HepG2 (cell line): ENCODE data around the gene ZNF148. TPM values are rescaled to one million over a fixed set of nuclear protein-coding genes. Genes with fewer than 3 reads are reported as not detected.

Experiments
- CENPX ChIP-seq: sonication (generic); formaldehyde crosslinking; IDR thresholded peaks from 2 replicates; pipeline ENCODE4 v1.9.0; 2021; ENCODE audit warnings: mild to moderate bottlenecking, missing genetic modification reagents, moderate library complexity
- E2F5 ChIP-seq: sonication (generic); formaldehyde crosslinking; conservative IDR thresholded peaks from 2 replicates; pipeline ENCODE4 v1.4.0; 2020; ENCODE audit warnings: missing genetic modification reagents
- HCFC1 ChIP-seq: fragments of 150-350 bp; IDR thresholded peaks from 2 replicates; pipeline ENCODE4 v1.6.1; 2014; ENCODE audit warnings: low read depth, low read length
- HMGXB3 ChIP-seq: sonication (generic); formaldehyde crosslinking; IDR thresholded peaks from 2 replicates; pipeline ENCODE4 v1.4.0; 2020; ENCODE audit warnings: missing genetic modification reagents, borderline replicate concordance
- HOXD1 ChIP-seq: sonication (generic); formaldehyde crosslinking; IDR thresholded peaks from 2 replicates; pipeline ENCODE4 v1.5.0; 2020; ENCODE audit warnings: missing genetic modification reagents
- KAT8 ChIP-seq: IDR thresholded peaks from 2 replicates; pipeline ENCODE4 v1.6.1; 2016; ENCODE audit warnings: missing genetic modification reagents, missing compliant biosample characterization
- MLLT10 ChIP-seq: sonication (generic); formaldehyde crosslinking; IDR thresholded peaks from 2 replicates; pipeline ENCODE4 v1.4.0; 2020; ENCODE audit warnings: missing genetic modification reagents
- POGZ ChIP-seq: sonication (generic); formaldehyde crosslinking; IDR thresholded peaks from 2 replicates; pipeline ENCODE4 v1.4.0; 2020; ENCODE audit warnings: mild to moderate bottlenecking, missing genetic modification reagents
- SIX4 ChIP-seq: sonication (generic); formaldehyde crosslinking; IDR thresholded peaks from 2 replicates; pipeline ENCODE4 v1.4.0; 2020; ENCODE audit warnings: missing genetic modification reagents
- TEF ChIP-seq: sonication (generic); formaldehyde crosslinking; IDR thresholded peaks from 2 replicates; pipeline ENCODE4 v1.5.0; 2020; ENCODE audit warnings: missing genetic modification reagents
- THAP9 ChIP-seq: sonication (generic); formaldehyde crosslinking; IDR thresholded peaks from 2 replicates; pipeline ENCODE4; 2020; ENCODE audit warnings: missing genetic modification reagents, mild to moderate bottlenecking, borderline replicate concordance
- YY1 ChIP-seq: IDR thresholded peaks from 2 replicates; pipeline ENCODE4 v1.6.1; 2011; ENCODE audit warnings: low read length, low read depth, moderate library complexity, mild to moderate bottlenecking; ENCODE audit not compliant: insufficient read depth, insufficient replicate concordance
- ZBTB8A ChIP-seq: sonication (generic); formaldehyde crosslinking; IDR thresholded peaks from 2 replicates; pipeline ENCODE4 v1.4.0; 2020; ENCODE audit warnings: mild to moderate bottlenecking, low read depth, missing genetic modification reagents, borderline replicate concordance
- ZNF256 ChIP-seq: sonication (generic); formaldehyde crosslinking; conservative IDR thresholded peaks from 2 replicates; pipeline ENCODE4 v1.4.0; 2020; ENCODE audit warnings: missing genetic modification reagents
- ZNF264 ChIP-seq: sonication (generic); formaldehyde crosslinking; IDR thresholded peaks from 2 replicates; pipeline ENCODE4 v1.4.0; 2020; ENCODE audit warnings: missing genetic modification reagents
- ZNF704 ChIP-seq: sonication (generic); formaldehyde crosslinking; IDR thresholded peaks from 2 replicates; pipeline ENCODE4 v1.8.1; 2023; ENCODE audit warnings: mild to moderate bottlenecking, inconsistent platforms, moderate library complexity, missing genetic modification reagents, borderline replicate concordance
- ZNF709 ChIP-seq: sonication (generic); formaldehyde crosslinking; IDR thresholded peaks from 2 replicates; pipeline ENCODE4 v1.5.0; 2020; ENCODE audit warnings: mild to moderate bottlenecking, missing genetic modification reagents
- ZNF879 ChIP-seq: sonication (generic); formaldehyde crosslinking; IDR thresholded peaks from 2 replicates; pipeline ENCODE4 v1.8.1; 2023; ENCODE audit warnings: missing genetic modification reagents
- polyA plus RNA-seq, 8 experiments: library from polyadenylated mRNA; depleted of rRNA in 3 of 8; stranded (reverse) in 7 of 8; unstranded in 1 of 8; fragments of >200 nt; fragmentation: Illumina TruSeq in 4 of 8; extraction: Trizol in 4 of 8; gene quantifications; 2 replicates each; pipeline versions ENCODE4 v1.2.1 to v1.2.3, GENCODE V29; 2011 to 2016; ENCODE audit warnings: low read depth in 4 of 8, missing spikeins in 1 of 8, mixed read lengths in 1 of 8; ENCODE audit not compliant: insufficient read depth in 1 of 8
- total RNA-seq, 5 experiments: library from RNA; depleted of rRNA; stranded (reverse); fragments of >200 nt; fragmentation: Illumina TruSeq; extraction: Trizol; gene quantifications; 2 replicates each; pipeline ENCODE4 v1.2.3, GENCODE V29; 2016; ENCODE audit warnings: low read depth in 1 of 5

Gene ZNF148
- total and polyA plus RNA-seq, 2 of the 13 experiments (the other 11 are each of a cell fraction or from before 2014, with no cell fraction given), result 10.6 to 36.1 TPM

GRCh38 chr3:125374996-125375941 is at the start of gene ZNF148 (continued):
- TF ChIP-seq HMGXB3 (peak; percentile 54; the same call in 1 of the 2 replicates), YY1 (peak; percentile 86), THAP9 (CRISPR knock-in tag) (peak; percentile 83), SIX4 (CRISPR knock-in tag) (0 out of 2 replicates have a peak, but pooled peaks have one; percentile 18), ZNF704 (CRISPR knock-in tag) (no peak; the same call in 1 of the 2 replicates), POGZ (CRISPR knock-in tag) (peak; percentile 58), ZNF879 (CRISPR knock-in tag) (no peak), ZNF264 (peak; percentile 37; the same call in 1 of the 2 replicates), E2F5 (peak; percentile 62; the same call in 1 of the 2 replicates), ZBTB8A (no peak), ZNF256 (CRISPR knock-in tag) (peak; percentile 66; the same call in 1 of the 2 replicates), HOXD1 (CRISPR knock-in tag) (no peak), KAT8 (CRISPR knock-in tag) (peak; percentile 94), TEF (0 out of 2 replicates have a peak, but pooled peaks have one; percentile 65), HCFC1 (peak; percentile 63; the same call in 1 of the 2 replicates), CENPX (CRISPR knock-in tag) (no peak), MLLT10 (CRISPR knock-in tag) (no peak), ZNF709 (no peak; the same call in 1 of the 2 replicates)
